OCI-LY1 (cell line): ENCODE results near the gene SLC12A4.

Source experiments
- H2AFZ ChIP-seq: fragments of 200-600 bp; sonication (generic), shearing (Covaris generic); 2 replicates; pipeline ENCODE4 v1.6.0; 2014; ENCODE audit warnings: antibody characterized with exemption, mild to moderate bottlenecking, low read length
- H3F3A ChIP-seq: fragments of 200-600 bp; sonication (generic), shearing (Covaris generic); 2 replicates; pipeline ENCODE4 v1.6.0; 2014; ENCODE audit warnings: mild to moderate bottlenecking, antibody characterized with exemption, low read length, moderate library complexity; ENCODE audit not compliant: insufficient read depth
- H3K27ac ChIP-seq: fragments of 200-600 bp; sonication (generic); 2 replicates; pipeline ENCODE4 v1.5.1; 2014; ENCODE audit warnings: low read length, mixed run types, mild to moderate bottlenecking, low read depth; ENCODE audit not compliant: poor library complexity, severe bottlenecking
- H3K27me3 ChIP-seq: fragments of 200-600 bp; sonication (generic); 2 replicates; pipeline ENCODE4 v1.6.0; 2014; ENCODE audit warnings: antibody characterized with exemption, mild to moderate bottlenecking, low read length, moderate library complexity; ENCODE audit not compliant: insufficient read depth
- H3K36me3 ChIP-seq: fragments of 200-600 bp; sonication (generic); 2 replicates; pipeline ENCODE4 v1.6.1; 2014; ENCODE audit warnings: mild to moderate bottlenecking, antibody characterized with exemption, low read length, moderate library complexity, mixed read lengths; ENCODE audit not compliant: insufficient read depth
- H3K4me1 ChIP-seq: fragments of 200-600 bp; sonication (generic); 2 replicates; pipeline ENCODE4 v1.5.1; 2014; ENCODE audit warnings: mild to moderate bottlenecking, low read length, moderate library complexity; ENCODE audit not compliant: insufficient read depth, severe bottlenecking
- H3K4me2 ChIP-seq: fragments of 200-600 bp; sonication (generic), shearing (Covaris generic); 2 replicates; pipeline ENCODE4 v1.6.1; 2014; ENCODE audit warnings: low read length
- H3K4me3 ChIP-seq: fragments of 200-600 bp; sonication (generic); 2 replicates; pipeline ENCODE4 v1.5.1; 2014; ENCODE audit warnings: low read length, low read depth, mild to moderate bottlenecking, mixed read lengths; ENCODE audit not compliant: poor library complexity, severe bottlenecking
- H3K79me2 ChIP-seq: fragments of 200-600 bp; shearing (Covaris generic); 2 replicates; pipeline ENCODE4 v1.6.1; 2016; ENCODE audit warnings: mixed run types, low read length, mixed read lengths; ENCODE audit not compliant: insufficient read depth
- H3K9ac ChIP-seq: fragments of 200-600 bp; sonication (generic), shearing (Covaris generic); 2 replicates; pipeline ENCODE4 v1.6.1; 2014; ENCODE audit warnings: mild to moderate bottlenecking, low read length, mixed read lengths
- H3K9me2 ChIP-seq: fragments of 200-600 bp; sonication (generic), shearing (Covaris generic); 2 replicates; pipeline ENCODE4 v1.6.1; 2014; ENCODE audit warnings: low read depth, mild to moderate bottlenecking, low read length, mixed read lengths
- H3K9me3 ChIP-seq: fragments of 200-600 bp; shearing (Covaris generic); 2 replicates; pipeline ENCODE4 v1.6.1; 2014; ENCODE audit warnings: low read length, mixed read lengths
- H4K20me1 ChIP-seq: fragments of 200-600 bp; sonication (generic), shearing (Covaris generic); 2 replicates; pipeline ENCODE4 v1.6.0; 2016; ENCODE audit warnings: mild to moderate bottlenecking, low read length; ENCODE audit not compliant: insufficient read depth
- EZH2 ChIP-seq: fragments of 200-600 bp; sonication (generic), shearing (Covaris generic); IDR thresholded peaks from 2 replicates; pipeline ENCODE4 v1.8.0; 2017; ENCODE audit warnings: borderline replicate concordance, mixed run types, mild to moderate bottlenecking, antibody characterized with exemption, low read length, moderate library complexity, mixed read lengths
- TF ChIP-seq, protein P1 (sequence below): fragments of 200-600 bp; sonication (generic), shearing (Covaris generic); IDR thresholded peaks from 2 replicates; pipeline ENCODE4 v1.5.1; 2017; ENCODE audit warnings: mild to moderate bottlenecking, antibody characterized with exemption, low read length, moderate library complexity, mixed read lengths

The SLC12A4 gene

GRCh38 chr16:67936880-67937605, 31.4 kb downstream of the SLC12A4 start:
- peak overlapping the region; percentile 92 for H3K9ac ChIP-seq
- H3K9me3 ChIP-seq, result no peaks in the 10 kb centered on the region
- H4K20me1 ChIP-seq, result no peaks in the 10 kb centered on the region
- H3K27me3 ChIP-seq, result no peaks in the 10 kb centered on the region
- H2AFZ ChIP-seq, result no peak overlapping the region
- H3K36me3 ChIP-seq, result peaks cover 19% of the 10 kb centered on the region; the same call in 1 of the 2 replicates
- H3F3A ChIP-seq, result no peaks in the 10 kb centered on the region
- no peaks in the 10 kb centered on the region for H3K79me2 ChIP-seq
- H3K9me2 ChIP-seq, result no peaks in the 10 kb centered on the region
- H3K4me2 ChIP-seq, result peak overlapping the region; percentile 81
- peaks cover 46% of the 10 kb centered on the region for H3K4me1 ChIP-seq
- peak overlapping the region; percentile 95 for H3K4me3 ChIP-seq
- peak overlapping the region; percentile 93 for H3K27ac ChIP-seq
- no peak for TF ChIP-seq EZH2
- TF ChIP-seq, protein P1, sequence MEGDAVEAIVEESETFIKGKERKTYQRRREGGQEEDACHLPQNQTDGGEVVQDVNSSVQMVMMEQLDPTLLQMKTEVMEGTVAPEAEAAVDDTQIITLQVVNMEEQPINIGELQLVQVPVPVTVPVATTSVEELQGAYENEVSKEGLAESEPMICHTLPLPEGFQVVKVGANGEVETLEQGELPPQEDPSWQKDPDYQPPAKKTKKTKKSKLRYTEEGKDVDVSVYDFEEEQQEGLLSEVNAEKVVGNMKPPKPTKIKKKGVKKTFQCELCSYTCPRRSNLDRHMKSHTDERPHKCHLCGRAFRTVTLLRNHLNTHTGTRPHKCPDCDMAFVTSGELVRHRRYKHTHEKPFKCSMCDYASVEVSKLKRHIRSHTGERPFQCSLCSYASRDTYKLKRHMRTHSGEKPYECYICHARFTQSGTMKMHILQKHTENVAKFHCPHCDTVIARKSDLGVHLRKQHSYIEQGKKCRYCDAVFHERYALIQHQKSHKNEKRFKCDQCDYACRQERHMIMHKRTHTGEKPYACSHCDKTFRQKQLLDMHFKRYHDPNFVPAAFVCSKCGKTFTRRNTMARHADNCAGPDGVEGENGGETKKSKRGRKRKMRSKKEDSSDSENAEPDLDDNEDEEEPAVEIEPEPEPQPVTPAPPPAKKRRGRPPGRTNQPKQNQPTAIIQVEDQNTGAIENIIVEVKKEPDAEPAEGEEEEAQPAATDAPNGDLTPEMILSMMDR, result no peak

DNA sequence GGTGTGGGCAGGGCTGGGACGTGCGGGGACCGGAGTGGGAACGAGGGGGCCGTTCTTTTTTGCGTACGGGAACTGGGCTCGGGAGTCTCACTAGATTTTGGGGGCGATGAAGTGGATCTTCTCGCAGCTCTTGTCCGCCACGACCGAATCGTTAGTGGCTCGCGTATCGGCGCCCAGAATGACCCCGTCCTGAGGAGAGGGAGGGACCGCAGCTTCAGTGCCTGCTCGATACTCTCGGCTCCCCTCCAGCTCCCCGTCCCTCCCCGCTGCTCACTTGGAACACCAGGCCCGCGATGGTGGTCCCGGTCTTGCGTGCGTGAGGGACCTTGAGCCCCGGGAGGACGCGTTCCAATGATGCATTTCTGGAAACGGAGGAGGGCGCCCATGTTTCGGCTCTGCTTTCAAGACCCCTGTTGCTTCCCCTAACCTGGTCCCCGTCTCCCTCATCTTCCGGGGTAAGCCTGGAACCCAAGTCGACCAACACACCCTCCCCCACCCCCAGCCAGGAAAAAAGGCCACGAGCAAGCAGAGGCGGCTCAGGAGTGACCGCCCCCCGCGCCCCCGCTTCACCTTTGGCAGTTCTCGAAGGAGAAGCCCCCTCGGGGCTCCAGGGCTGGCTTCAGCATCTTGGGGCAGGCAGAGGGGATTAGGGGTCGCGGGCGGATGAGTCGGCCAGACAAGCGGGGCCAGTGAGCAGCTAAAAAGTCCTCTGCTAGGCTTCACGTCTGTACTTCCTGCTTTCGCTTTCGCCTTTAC, 32.1 kb downstream of the SLC12A4 start, which contains the start of gene PSMB10:
PSMB10 (minus strand) TSS at position 727 of the 756 bp plus-strand sequence; CDS start at position 626, 101 bp downstream.
- Histone ChIP-seq H2AFZ (no peak within 1 kb of the TSS), H3K4me3 (peak within 1 kb of the TSS; percentile 95)

DNA sequence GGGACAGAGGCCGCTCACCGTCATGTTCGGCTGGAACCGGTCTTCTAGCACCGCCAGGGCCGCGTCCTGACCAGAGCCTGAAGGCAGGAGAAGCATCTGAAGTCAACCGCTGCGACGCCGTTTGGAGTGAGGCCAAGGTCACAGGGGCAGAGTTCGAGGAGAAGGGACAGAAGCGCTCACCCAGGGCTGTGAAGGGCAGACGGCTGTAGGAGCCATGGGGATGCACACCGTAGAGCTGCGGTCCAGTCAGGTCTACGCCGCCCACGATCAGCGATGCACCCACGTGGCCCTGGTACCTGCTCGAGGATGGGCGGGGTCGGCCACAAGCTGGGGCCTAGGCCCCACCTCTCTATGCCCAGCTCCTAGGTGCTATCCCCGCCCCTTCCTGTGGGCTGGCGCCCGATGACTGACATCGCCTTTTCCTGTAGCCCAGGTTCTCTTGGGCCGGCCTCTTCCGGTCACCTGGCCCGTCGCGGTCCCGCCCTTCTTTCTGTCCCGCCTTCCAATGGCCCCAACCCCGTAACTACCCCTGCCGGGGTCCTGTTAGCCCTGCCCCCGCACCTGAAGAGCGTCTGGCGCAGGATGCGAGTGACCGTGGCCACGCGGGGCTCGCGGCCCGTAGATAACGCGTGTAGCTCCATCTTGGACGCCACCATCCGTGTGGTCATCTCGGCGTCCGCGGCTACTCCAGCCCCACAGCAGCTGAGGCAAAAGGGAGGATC, 32.9 kb downstream of the SLC12A4 start:
- H3K36me3 ChIP-seq, result peaks cover 23% of the 10 kb centered on the region; the same call in 1 of the 2 replicates
- TF ChIP-seq, protein P1, result no peak
- no peak for TF ChIP-seq EZH2
- H3K9me3 ChIP-seq, result no peaks in the 10 kb centered on the region
- H3F3A ChIP-seq, result no peaks in the 10 kb centered on the region
- peak overlapping the region; percentile 93 for H3K27ac ChIP-seq
- H3K4me1 ChIP-seq, result peaks cover 39% of the 10 kb centered on the region
- H3K79me2 ChIP-seq, result no peaks in the 10 kb centered on the region
- H3K4me2 ChIP-seq, result peak overlapping the region; percentile 81
- no peak overlapping the region for H2AFZ ChIP-seq
- peak overlapping the region; percentile 95 for H3K4me3 ChIP-seq
- H3K9me2 ChIP-seq, result no peaks in the 10 kb centered on the region
- H3K27me3 ChIP-seq, result no peaks in the 10 kb centered on the region
- no peaks in the 10 kb centered on the region for H4K20me1 ChIP-seq
- H3K9ac ChIP-seq, result peak overlapping the region; percentile 92

More for the DNA sequence above, 32.1 kb downstream of the SLC12A4 start, which contains the start of gene PSMB10:
- peak within 1 kb of the TSS; percentile 92 for H3K9ac ChIP-seq
- H3K79me2 ChIP-seq, result no peaks in the 10 kb centered on the region
- no peaks in the 10 kb centered on the region for H3F3A ChIP-seq
- H4K20me1 ChIP-seq, result no peaks in the 10 kb centered on the region
- H3K27me3 ChIP-seq, result no peaks in the 10 kb centered on the region
- peak within 1 kb of the TSS; percentile 93 for H3K27ac ChIP-seq
- peaks cover 39% of the 10 kb centered on the region for H3K4me1 ChIP-seq
- peaks cover 23% of the 10 kb centered on the region; the same call in 1 of the 2 replicates for H3K36me3 ChIP-seq
- H3K9me3 ChIP-seq, result no peaks in the 10 kb centered on the region
- no peaks in the 10 kb centered on the region for H3K9me2 ChIP-seq
- peak within 1 kb of the TSS; percentile 81 for H3K4me2 ChIP-seq
- no peak for TF ChIP-seq EZH2
- TF ChIP-seq, protein P1, result no peak
